LNCaP clone FGC (cell line): ENCODE measurements around the gene ARMH1.
A peak's percentile ranks its signal among the peaks of the same experiment; 100 is the strongest.

Experiments used
- DNase-seq: peaks from one replicate; pipeline ENCODE4 v3.0.0-alpha.2; 2011; ENCODE audit warnings: low read depth
- H3K4me3 ChIP-seq: 2 replicates; pipeline ENCODE4 v1.5.1; 2011; ENCODE audit warnings: mild to moderate bottlenecking, low read depth, low read length, control low read depth
- TF ChIP-seq, protein P1 (sequence below): IDR thresholded peaks from 2 replicates; pipeline ENCODE4 v1.5.1; 2012; ENCODE audit warnings: mild to moderate bottlenecking; ENCODE audit not compliant: control insufficient read depth, insufficient read depth; ENCODE audit errors: extremely low read depth

ARMH1 gene

DNA sequence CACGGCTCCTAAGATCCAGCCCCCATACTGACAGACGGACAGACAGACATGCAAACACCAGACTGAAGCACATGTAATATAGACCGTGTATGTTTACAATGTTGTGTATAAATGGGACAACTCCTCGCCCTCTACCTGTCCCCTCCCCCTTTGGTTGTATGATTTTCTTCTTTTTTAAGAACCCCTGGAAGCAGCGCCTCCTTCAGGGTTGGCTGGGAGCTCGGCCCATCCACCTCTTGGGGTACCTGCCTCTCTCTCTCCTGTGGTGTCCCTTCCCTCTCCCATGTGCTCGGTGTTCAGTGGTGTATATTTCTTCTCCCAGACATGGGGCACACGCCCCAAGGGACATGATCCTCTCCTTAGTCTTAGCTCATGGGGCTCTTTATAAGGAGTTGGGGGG is 23.4 kb upstream of the ARMH1 start:
- H3K4me3 ChIP-seq = no peak overlapping the region
- TF ChIP-seq, protein P1, sequence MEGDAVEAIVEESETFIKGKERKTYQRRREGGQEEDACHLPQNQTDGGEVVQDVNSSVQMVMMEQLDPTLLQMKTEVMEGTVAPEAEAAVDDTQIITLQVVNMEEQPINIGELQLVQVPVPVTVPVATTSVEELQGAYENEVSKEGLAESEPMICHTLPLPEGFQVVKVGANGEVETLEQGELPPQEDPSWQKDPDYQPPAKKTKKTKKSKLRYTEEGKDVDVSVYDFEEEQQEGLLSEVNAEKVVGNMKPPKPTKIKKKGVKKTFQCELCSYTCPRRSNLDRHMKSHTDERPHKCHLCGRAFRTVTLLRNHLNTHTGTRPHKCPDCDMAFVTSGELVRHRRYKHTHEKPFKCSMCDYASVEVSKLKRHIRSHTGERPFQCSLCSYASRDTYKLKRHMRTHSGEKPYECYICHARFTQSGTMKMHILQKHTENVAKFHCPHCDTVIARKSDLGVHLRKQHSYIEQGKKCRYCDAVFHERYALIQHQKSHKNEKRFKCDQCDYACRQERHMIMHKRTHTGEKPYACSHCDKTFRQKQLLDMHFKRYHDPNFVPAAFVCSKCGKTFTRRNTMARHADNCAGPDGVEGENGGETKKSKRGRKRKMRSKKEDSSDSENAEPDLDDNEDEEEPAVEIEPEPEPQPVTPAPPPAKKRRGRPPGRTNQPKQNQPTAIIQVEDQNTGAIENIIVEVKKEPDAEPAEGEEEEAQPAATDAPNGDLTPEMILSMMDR = no peak
- no peak for DNase-seq

- TF ChIP-seq, protein P1 = peak; percentile 99
- no peak overlapping the region for H3K4me3 ChIP-seq
- no peak for DNase-seq
These were observed 21.9 kb upstream of the ARMH1 start for GRCh38 chr1:44652445-44653106.

GRCh38 chr1:44653107-44653964 is 21.2 kb upstream of the ARMH1 start:
- TF ChIP-seq, protein P1 = no peak
- H3K4me3 ChIP-seq = no peak overlapping the region
- no peak for DNase-seq

GRCh38 chr1:44654621-44655187 is 19.8 kb upstream of the ARMH1 start:
- TF ChIP-seq, protein P1 = no peak
- H3K4me3 ChIP-seq = no peak overlapping the region
- no peak for DNase-seq

GRCh38 chr1:44655609-44656008 is 18.9 kb upstream of the ARMH1 start:
- TF ChIP-seq, protein P1 = peak; percentile 63
- no peak for DNase-seq

DNA sequence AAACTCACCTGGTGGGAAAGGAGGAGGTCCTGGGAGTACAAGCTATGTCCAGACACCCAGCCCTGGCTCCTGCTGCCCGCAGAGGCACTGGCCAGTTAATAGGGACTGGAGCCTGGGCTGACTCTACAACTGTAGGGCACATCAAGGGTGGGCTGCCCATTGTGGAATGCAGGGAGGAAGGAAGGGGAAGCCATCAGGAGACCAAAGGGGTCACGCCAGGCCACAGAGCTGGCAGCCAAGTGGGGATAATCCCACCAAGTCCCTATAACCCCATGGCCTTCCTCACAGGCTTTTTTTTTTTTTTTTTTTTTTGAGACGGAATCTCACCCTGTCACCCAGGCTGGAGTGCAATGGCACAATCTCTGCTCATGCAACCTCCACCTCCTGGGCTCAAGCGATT is 14.9 kb upstream of the ARMH1 start:
- H3K4me3 ChIP-seq = no peak overlapping the region
- DNase-seq = no peak
- TF ChIP-seq, protein P1 = no peak

More at GRCh38 chr1:44655609-44656008, 18.9 kb upstream of the ARMH1 start:
- H3K4me3 ChIP-seq = no peak overlapping the region
